ENCODE results near the gene SHISA6. TPM values are rescaled to one million over a fixed set of nuclear protein-coding genes. Genes with fewer than 3 reads are reported as not detected.

SHISA6 gene
- total RNA-seq, 2 experiments from 2014 or later: not detected

GRCh38 chr17:11238705-11239104 lies 2.3 kb upstream of the SHISA6 start:
- ChIA-PET POLR2A (interaction anchor here (1.0 kb wide), 1 partner anchor 19 kb away, joined by 4 read pairs; no protein-coding TSS in a partner anchor), CTCF (ENCODE audit: unreplicated experiment) (no interaction called here)
- BruUV-seq (replicated peaks): no TSS peak
- H3K79me2 ChIP-seq (ENCODE audit: insufficient read depth, low read depth, low read length): no peaks in the 10 kb centered on the region
- no peak overlapping the region for H3K4me3 ChIP-seq (ENCODE audit: low read depth, low read length, poor library complexity, severe bottlenecking)
- intact Hi-C loops (cut with micrococcal nuclease; ENCODE audit: unreplicated experiment): no loop called here
- H3K4me2 ChIP-seq (ENCODE audit: low read length): no peak overlapping the region
- H3K9me2 ChIP-seq (ENCODE audit: insufficient read depth, low read length): no peaks in the 10 kb centered on the region
- no peaks in the 10 kb centered on the region for H3K36me3 ChIP-seq (ENCODE audit: insufficient read depth, low read length)
- no peak for DNase-seq (ENCODE audit: low spot score)
- no peak overlapping the region for H3K27ac ChIP-seq (ENCODE audit: low read depth, low read length, poor library complexity, severe bottlenecking)
- no peaks in the 10 kb centered on the region for H3K9me3 ChIP-seq (ENCODE audit: low read length)
- no peaks in the 10 kb centered on the region for H3K4me1 ChIP-seq (ENCODE audit: insufficient read depth, low read length, poor library complexity, severe bottlenecking)
- TF ChIP-seq EZH2phosphoT487 (IDR thresholded peaks at IDR 0.05; ENCODE audit: borderline replicate concordance, low read depth, low read length): no peak
- TF ChIP-seq CTCF (conservative IDR thresholded peaks at IDR 0.05; ENCODE audit: low read length): no peak
- no peaks in the 10 kb centered on the region for H4K20me1 ChIP-seq (ENCODE audit: insufficient read depth, low read length)
- no peak overlapping the region for H2AFZ ChIP-seq (ENCODE audit: low read length)

GRCh38 chr17:11239379-11239970 lies 1.5 kb upstream of the SHISA6 start:
- Histone ChIP-seq H3K4me3 (ENCODE audit: low read depth, low read length, poor library complexity, severe bottlenecking) (no peak overlapping the region), H3K27ac (ENCODE audit: low read depth, low read length, poor library complexity, severe bottlenecking) (no peak overlapping the region), H3K79me2 (ENCODE audit: insufficient read depth, low read depth, low read length) (no peaks in the 10 kb centered on the region), H4K20me1 (ENCODE audit: insufficient read depth, low read length) (no peaks in the 10 kb centered on the region), H3K36me3 (ENCODE audit: insufficient read depth, low read length) (no peaks in the 10 kb centered on the region), H2AFZ (ENCODE audit: low read length) (no peak overlapping the region), H3K4me2 (ENCODE audit: low read length) (no peak overlapping the region), H3K9me2 (ENCODE audit: insufficient read depth, low read length) (no peaks in the 10 kb centered on the region), H3K9me3 (ENCODE audit: low read length) (no peaks in the 10 kb centered on the region), H3K4me1 (ENCODE audit: insufficient read depth, low read length, poor library complexity, severe bottlenecking) (no peaks in the 10 kb centered on the region)
- CTCF ChIA-PET (ENCODE audit: unreplicated experiment): no interaction called here
- DNase-seq (ENCODE audit: low spot score): no peak
- no TSS peak for BruUV-seq (replicated peaks)
- intact Hi-C loops (cut with micrococcal nuclease; ENCODE audit: unreplicated experiment): no loop called here
- POLR2A ChIA-PET: interaction anchor here (0.6 kb wide), 1 partner anchor 219 kb away, joined by 8 read pairs; no protein-coding TSS in a partner anchor
- TF ChIP-seq CTCF (conservative IDR thresholded peaks at IDR 0.05; ENCODE audit: low read length) (no peak), EZH2phosphoT487 (IDR thresholded peaks at IDR 0.05; ENCODE audit: borderline replicate concordance, low read depth, low read length) (no peak)

GRCh38 chr17:11240041-11240840 lies 772 bp upstream of the SHISA6 start:
- Histone ChIP-seq H2AFZ (ENCODE audit: low read length) (no peak overlapping the region), H3K27ac (ENCODE audit: low read depth, low read length, poor library complexity, severe bottlenecking) (no peak overlapping the region), H3K9me2 (ENCODE audit: insufficient read depth, low read length) (no peaks in the 10 kb centered on the region), H3K4me1 (ENCODE audit: insufficient read depth, low read length, poor library complexity, severe bottlenecking) (no peaks in the 10 kb centered on the region), H3K4me2 (ENCODE audit: low read length) (no peak overlapping the region), H3K36me3 (ENCODE audit: insufficient read depth, low read length) (no peaks in the 10 kb centered on the region), H3K9me3 (ENCODE audit: low read length) (no peaks in the 10 kb centered on the region), H3K79me2 (ENCODE audit: insufficient read depth, low read depth, low read length) (no peaks in the 10 kb centered on the region), H4K20me1 (ENCODE audit: insufficient read depth, low read length) (no peaks in the 10 kb centered on the region), H3K4me3 (ENCODE audit: low read depth, low read length, poor library complexity, severe bottlenecking) (no peak overlapping the region)
- ChIA-PET POLR2A (interaction anchor here (0.6 kb wide), 1 partner anchor 218 kb away, joined by 8 read pairs; no protein-coding TSS in a partner anchor), CTCF (ENCODE audit: unreplicated experiment) (no interaction called here)
- intact Hi-C loops (cut with micrococcal nuclease; ENCODE audit: unreplicated experiment): no loop called here
- no TSS peak for BruUV-seq (replicated peaks)
- no peak for TF ChIP-seq EZH2phosphoT487 (IDR thresholded peaks at IDR 0.05; ENCODE audit: borderline replicate concordance, low read depth, low read length)
- TF ChIP-seq CTCF (conservative IDR thresholded peaks at IDR 0.05; ENCODE audit: low read length): no peak
- no peak for DNase-seq (ENCODE audit: low spot score)
